KMS-11 (cell line): Measurements from ENCODE around the gene DGKG.
A peak's percentile ranks its signal among the peaks of the same experiment; 100 is the strongest.

Experiments
- H2AFZ ChIP-seq: fragments of 200-600 bp; sonication (generic); 2 replicates; pipeline ENCODE4 v1.6.1; 2016; ENCODE audit warnings: antibody characterized with exemption, mixed run types, low read depth
- H3K27ac ChIP-seq: fragments of 200-600 bp; sonication (generic); 2 replicates; pipeline ENCODE4 v1.6.1; 2016; ENCODE audit warnings: mild to moderate bottlenecking, mixed run types
- H3K27me3 ChIP-seq: fragments of 200-600 bp; sonication (generic); 2 replicates; pipeline ENCODE4 v1.6.1; 2017; ENCODE audit warnings: mild to moderate bottlenecking, low read depth, mixed run types, moderate library complexity; ENCODE audit not compliant: insufficient read depth
- H3K36me3 ChIP-seq: fragments of 200-600 bp; sonication (generic); 2 replicates; pipeline ENCODE4 v1.6.1; 2017; ENCODE audit warnings: mild to moderate bottlenecking, mixed run types; ENCODE audit not compliant: insufficient read depth
- H3K4me1 ChIP-seq: fragments of 200-600 bp; sonication (generic); 2 replicates; pipeline ENCODE4 v1.6.1; 2016; ENCODE audit warnings: mild to moderate bottlenecking, low read depth, mixed run types; ENCODE audit not compliant: poor library complexity, severe bottlenecking
- H3K4me2 ChIP-seq: fragments of 200-600 bp; sonication (generic); 2 replicates; pipeline ENCODE4 v1.7.0; 2016; ENCODE audit warnings: mild to moderate bottlenecking, mixed run types
- H3K4me3 ChIP-seq: fragments of 200-600 bp; sonication (generic); IDR thresholded peaks from 2 replicates; pipeline ENCODE4 v1.6.1; 2017; ENCODE audit warnings: low read depth, low read length, mixed read lengths; ENCODE audit not compliant: insufficient read depth
- H3K79me2 ChIP-seq: fragments of 200-600 bp; sonication (generic); 2 replicates; pipeline ENCODE4 v1.6.1; 2016; ENCODE audit warnings: low read depth, mixed run types; ENCODE audit not compliant: insufficient read depth
- H3K9ac ChIP-seq: fragments of 200-600 bp; sonication (generic); 2 replicates; pipeline ENCODE4 v1.6.1; 2016; ENCODE audit warnings: mild to moderate bottlenecking, mixed run types
- H4K20me1 ChIP-seq: fragments of 200-600 bp; sonication (generic); 2 replicates; pipeline ENCODE4 v1.6.1; 2016; ENCODE audit warnings: mild to moderate bottlenecking, mixed run types; ENCODE audit not compliant: insufficient read depth
- CTCF ChIP-seq: fragments of 200-600 bp; sonication (generic); conservative IDR thresholded peaks from 2 replicates; pipeline ENCODE4 v1.6.1; 2017; ENCODE audit warnings: low read depth, mild to moderate bottlenecking, antibody characterized with exemption, low read length, moderate library complexity, mixed read lengths

Gene DGKG

GRCh38 chr3:186117521-186118134 is 244.4 kb downstream of the DGKG start:
- H3K36me3 ChIP-seq, result no peaks in the 10 kb centered on the region
- H3K79me2 ChIP-seq, result no peaks in the 10 kb centered on the region
- H4K20me1 ChIP-seq, result no peaks in the 10 kb centered on the region
- H3K27ac ChIP-seq, result no peak overlapping the region
- TF ChIP-seq CTCF, result no peak
- H3K4me2 ChIP-seq, result no peak overlapping the region
- no peak overlapping the region for H3K9ac ChIP-seq
- no peaks in the 10 kb centered on the region for H3K4me1 ChIP-seq
- no peaks in the 10 kb centered on the region for H3K27me3 ChIP-seq
- H3K4me3 ChIP-seq, result no peak overlapping the region
- H2AFZ ChIP-seq, result no peak overlapping the region

- H2AFZ ChIP-seq, result no peak overlapping the region
- no peaks in the 10 kb centered on the region for H3K4me1 ChIP-seq
- no peaks in the 10 kb centered on the region for H4K20me1 ChIP-seq
- H3K27ac ChIP-seq, result no peak overlapping the region
- no peaks in the 10 kb centered on the region for H3K36me3 ChIP-seq
- no peak overlapping the region for H3K4me2 ChIP-seq
- no peak overlapping the region for H3K9ac ChIP-seq
- no peaks in the 10 kb centered on the region for H3K27me3 ChIP-seq
- no peaks in the 10 kb centered on the region for H3K79me2 ChIP-seq
- no peak for TF ChIP-seq CTCF
- H3K4me3 ChIP-seq, result no peak overlapping the region
Observed at GRCh38 chr3:186115239-186115996, 246.6 kb downstream of the DGKG start.

GRCh38 chr3:186110975-186111974 is 250.8 kb downstream of the DGKG start:
- H3K79me2 ChIP-seq, result peaks cover 8% of the 10 kb centered on the region; the same call in 1 of the 2 replicates
- peak overlapping the region; percentile 95; the same call in 1 of the 2 replicates for H3K4me2 ChIP-seq
- H3K27me3 ChIP-seq, result no peaks in the 10 kb centered on the region
- no peak for TF ChIP-seq CTCF
- no peak overlapping the region for H3K27ac ChIP-seq
- no peak overlapping the region for H3K9ac ChIP-seq
- H3K36me3 ChIP-seq, result no peaks in the 10 kb centered on the region
- peaks cover 11% of the 10 kb centered on the region for H3K4me1 ChIP-seq
- H4K20me1 ChIP-seq, result no peaks in the 10 kb centered on the region
- no peak overlapping the region for H2AFZ ChIP-seq
- H3K4me3 ChIP-seq, result no peak overlapping the region
